Activated naive CD4-positive, alpha-beta T cell (primary cell): Measurements from ENCODE around the gene FAM83E.

Source experiments
- DNase-seq, 4 experiments: peaks; one replicate each; lab custom pipeline; 2025; lab: John Stamatoyannopoulos, UW

The FAM83E gene

GRCh38 chr19:48575931-48576622 is 38.8 kb downstream of the FAM83E start:
- no peak for DNase-seq

GRCh38 chr19:48573163-48573505 is 41.7 kb downstream of the FAM83E start:
- DNase-seq = no peak

- DNase-seq = no peak
These were observed 43.3 kb downstream of the FAM83E start for GRCh38 chr19:48571378-48572162.

- no peak for DNase-seq
These were observed 45.1 kb downstream of the FAM83E start for GRCh38 chr19:48569814-48570213.

GRCh38 chr19:48568345-48568886 is 46.5 kb downstream of the FAM83E start:
- DNase-seq = no peak

GRCh38 chr19:48565090-48565489 is 49.8 kb downstream of the FAM83E start:
- no peak for DNase-seq
